DND-41 (cell line): Measurements from ENCODE around the gene B4GALT6.

Experiments used
- EZH2 ChIP-seq: IDR thresholded peaks from 3 replicates; pipeline ENCODE4 v1.6.1; 2012; ENCODE audit warnings: borderline replicate concordance, low read depth, mild to moderate bottlenecking, moderate library complexity, low read length, inconsistent platforms; ENCODE audit not compliant: severe bottlenecking
- TF ChIP-seq, protein P1 (sequence below): IDR thresholded peaks from 2 replicates; pipeline ENCODE4 v1.5.1; 2012; ENCODE audit warnings: borderline replicate concordance, low read length, moderate library complexity, mild to moderate bottlenecking; ENCODE audit not compliant: poor library complexity, severe bottlenecking; ENCODE audit errors: extremely low read depth

DNA sequence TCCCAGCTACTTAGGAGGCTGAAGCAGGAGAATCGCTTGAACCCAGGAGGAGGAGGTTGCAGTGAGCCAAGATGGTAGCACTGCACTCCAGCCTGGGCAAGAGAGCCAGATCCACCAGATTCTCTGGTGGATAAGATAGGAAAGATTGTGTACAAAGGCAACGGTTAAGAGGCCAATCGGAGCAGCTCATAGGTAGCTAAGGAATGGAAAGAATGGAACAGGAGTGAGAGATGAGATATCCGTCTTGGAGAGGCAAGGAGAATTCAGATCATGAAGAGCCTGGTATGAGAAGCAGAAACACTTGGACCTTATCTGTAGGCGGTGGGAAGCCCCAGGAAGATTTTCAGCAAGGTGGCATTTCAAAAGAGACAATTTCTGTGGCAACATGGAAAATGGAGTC lies 65.6 kb downstream of the B4GALT6 start:
- no peak for TF ChIP-seq EZH2
- TF ChIP-seq, protein P1, sequence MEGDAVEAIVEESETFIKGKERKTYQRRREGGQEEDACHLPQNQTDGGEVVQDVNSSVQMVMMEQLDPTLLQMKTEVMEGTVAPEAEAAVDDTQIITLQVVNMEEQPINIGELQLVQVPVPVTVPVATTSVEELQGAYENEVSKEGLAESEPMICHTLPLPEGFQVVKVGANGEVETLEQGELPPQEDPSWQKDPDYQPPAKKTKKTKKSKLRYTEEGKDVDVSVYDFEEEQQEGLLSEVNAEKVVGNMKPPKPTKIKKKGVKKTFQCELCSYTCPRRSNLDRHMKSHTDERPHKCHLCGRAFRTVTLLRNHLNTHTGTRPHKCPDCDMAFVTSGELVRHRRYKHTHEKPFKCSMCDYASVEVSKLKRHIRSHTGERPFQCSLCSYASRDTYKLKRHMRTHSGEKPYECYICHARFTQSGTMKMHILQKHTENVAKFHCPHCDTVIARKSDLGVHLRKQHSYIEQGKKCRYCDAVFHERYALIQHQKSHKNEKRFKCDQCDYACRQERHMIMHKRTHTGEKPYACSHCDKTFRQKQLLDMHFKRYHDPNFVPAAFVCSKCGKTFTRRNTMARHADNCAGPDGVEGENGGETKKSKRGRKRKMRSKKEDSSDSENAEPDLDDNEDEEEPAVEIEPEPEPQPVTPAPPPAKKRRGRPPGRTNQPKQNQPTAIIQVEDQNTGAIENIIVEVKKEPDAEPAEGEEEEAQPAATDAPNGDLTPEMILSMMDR: no peak
